ENCODE measurements around the gene DPYSL3.

DNA sequence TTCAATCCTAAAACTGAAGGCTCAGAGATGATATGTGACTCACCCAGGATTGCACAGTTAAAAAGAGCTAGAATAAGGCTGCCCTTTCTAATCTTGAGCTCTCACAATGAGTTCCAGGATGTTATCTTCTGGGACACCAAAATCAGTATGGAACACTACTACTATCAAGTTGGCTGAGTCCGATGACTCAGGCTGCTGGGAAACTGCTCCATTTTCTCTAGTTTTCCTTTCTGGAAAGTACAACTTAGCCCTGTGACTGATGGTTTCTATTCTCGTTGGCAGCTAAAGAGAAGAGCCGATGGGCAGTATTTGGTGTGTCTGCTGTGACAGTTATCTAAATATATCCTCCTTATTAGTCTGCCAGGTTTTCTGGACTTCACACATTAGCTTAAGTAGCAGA lies 37.9 kb upstream of the DPYSL3 start:
- TF ChIP-seq, protein P1, sequence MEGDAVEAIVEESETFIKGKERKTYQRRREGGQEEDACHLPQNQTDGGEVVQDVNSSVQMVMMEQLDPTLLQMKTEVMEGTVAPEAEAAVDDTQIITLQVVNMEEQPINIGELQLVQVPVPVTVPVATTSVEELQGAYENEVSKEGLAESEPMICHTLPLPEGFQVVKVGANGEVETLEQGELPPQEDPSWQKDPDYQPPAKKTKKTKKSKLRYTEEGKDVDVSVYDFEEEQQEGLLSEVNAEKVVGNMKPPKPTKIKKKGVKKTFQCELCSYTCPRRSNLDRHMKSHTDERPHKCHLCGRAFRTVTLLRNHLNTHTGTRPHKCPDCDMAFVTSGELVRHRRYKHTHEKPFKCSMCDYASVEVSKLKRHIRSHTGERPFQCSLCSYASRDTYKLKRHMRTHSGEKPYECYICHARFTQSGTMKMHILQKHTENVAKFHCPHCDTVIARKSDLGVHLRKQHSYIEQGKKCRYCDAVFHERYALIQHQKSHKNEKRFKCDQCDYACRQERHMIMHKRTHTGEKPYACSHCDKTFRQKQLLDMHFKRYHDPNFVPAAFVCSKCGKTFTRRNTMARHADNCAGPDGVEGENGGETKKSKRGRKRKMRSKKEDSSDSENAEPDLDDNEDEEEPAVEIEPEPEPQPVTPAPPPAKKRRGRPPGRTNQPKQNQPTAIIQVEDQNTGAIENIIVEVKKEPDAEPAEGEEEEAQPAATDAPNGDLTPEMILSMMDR (IDR thresholded peaks at IDR 0.05; ENCODE audit: low read length): no peak
- no peak for TF ChIP-seq EZH2phosphoT487 (IDR thresholded peaks at IDR 0.05; ENCODE audit: low read length)
- no peak for TF ChIP-seq EZH2 (optimal IDR thresholded peaks at IDR 0.05; ENCODE audit: low read depth, low read length)
